Measurements from ENCODE around the gene MDM1. TPM values are rescaled to one million over a fixed set of nuclear protein-coding genes. Genes with fewer than 3 reads are reported as not detected.

The MDM1 gene
- total and polyA plus RNA-seq, 2 donors, result 27.6 to 28.5 TPM

DNA sequence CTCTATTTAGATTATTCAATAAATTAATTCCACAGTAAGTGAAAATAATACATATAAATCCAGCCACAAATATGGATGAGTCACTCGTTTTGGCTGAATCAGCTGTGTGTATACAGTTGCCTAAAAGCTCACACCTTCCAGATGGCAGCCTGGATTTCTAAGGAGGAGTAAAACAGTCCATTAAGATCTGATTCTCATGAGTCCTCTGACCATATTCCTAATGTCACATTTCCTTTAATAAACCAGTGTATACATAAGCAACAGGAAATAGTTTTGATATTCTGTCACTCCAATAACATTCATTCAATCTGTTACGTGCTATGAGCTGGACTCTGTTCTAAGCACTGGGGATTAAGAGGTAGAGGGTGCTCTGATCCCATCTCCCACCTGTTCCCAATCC lies 21.8 kb downstream of the MDM1 start:
- no peaks in the 10 kb centered on the region for H3K4me1 ChIP-seq (ENCODE audit: control insufficient read depth in 2 of 2, insufficient read depth in 2 of 2, low read length in 2 of 2)
- H3K27me3 ChIP-seq (ENCODE audit: control insufficient read depth in 2 of 2, insufficient read depth in 1 of 2, low read length in 1 of 2), result no peaks in the 10 kb centered on the region
- H3K27ac ChIP-seq (ENCODE audit: low read depth in 1 of 2, low read length in 1 of 2), result no peak overlapping the region
- H3K4me3 ChIP-seq (ENCODE audit: low read length in 2 of 2), result no peak overlapping the region
- no peak for DNase-seq (ENCODE audit: low read depth in 6 of 9, low spot score in 9 of 9)
- peaks cover 50 to 69% of the 10 kb centered on the region in 2 donors for H3K36me3 ChIP-seq (ENCODE audit: control insufficient read depth in 2 of 2, insufficient read depth in 2 of 2, low read length in 1 of 2)
- 93% methylated on average over 2 of the region's 2 CpGs for WGBS
- no peaks in the 10 kb centered on the region for H3K9me3 ChIP-seq (ENCODE audit: control insufficient read depth in 2 of 2, insufficient read depth in 1 of 2, low read length in 1 of 2)

DNA sequence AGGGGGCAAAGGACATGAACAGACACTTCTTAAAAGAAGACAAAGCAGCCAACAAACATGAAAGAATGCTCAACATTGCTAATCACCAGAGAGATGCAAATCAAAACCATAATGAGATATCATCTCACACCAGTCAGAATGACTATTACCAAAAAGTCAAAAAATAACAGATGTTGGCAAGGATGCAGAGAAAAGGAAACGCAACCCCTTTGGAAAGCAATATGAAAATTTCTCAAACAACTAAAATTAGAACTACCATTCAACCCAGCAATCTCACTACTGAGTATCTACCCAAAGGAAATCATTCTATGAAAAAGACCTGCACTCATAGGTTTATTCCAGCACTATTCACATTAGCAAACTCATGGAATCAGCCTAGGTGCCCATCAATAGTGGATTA lies 25.6 kb downstream of the MDM1 start:
- Histone ChIP-seq H3K4me3 (ENCODE audit: low read length in 2 of 2) (no peak overlapping the region), H3K27me3 (ENCODE audit: control insufficient read depth in 2 of 2, insufficient read depth in 1 of 2, low read length in 1 of 2) (no peaks in the 10 kb centered on the region), H3K27ac (ENCODE audit: low read depth in 1 of 2, low read length in 1 of 2) (no peak overlapping the region), H3K36me3 (ENCODE audit: control insufficient read depth in 2 of 2, insufficient read depth in 2 of 2, low read length in 1 of 2) (peaks cover 37 to 60% of the 10 kb centered on the region in 2 donors), H3K4me1 (ENCODE audit: control insufficient read depth in 2 of 2, insufficient read depth in 2 of 2, low read length in 2 of 2) (no peaks in the 10 kb centered on the region), H3K9me3 (ENCODE audit: control insufficient read depth in 2 of 2, insufficient read depth in 1 of 2, low read length in 1 of 2) (no peaks in the 10 kb centered on the region)
- DNase-seq (ENCODE audit: low read depth in 6 of 9, low spot score in 9 of 9), result no peak
- WGBS, result 97% methylated on average over 1 of the region's 1 CpG

DNA sequence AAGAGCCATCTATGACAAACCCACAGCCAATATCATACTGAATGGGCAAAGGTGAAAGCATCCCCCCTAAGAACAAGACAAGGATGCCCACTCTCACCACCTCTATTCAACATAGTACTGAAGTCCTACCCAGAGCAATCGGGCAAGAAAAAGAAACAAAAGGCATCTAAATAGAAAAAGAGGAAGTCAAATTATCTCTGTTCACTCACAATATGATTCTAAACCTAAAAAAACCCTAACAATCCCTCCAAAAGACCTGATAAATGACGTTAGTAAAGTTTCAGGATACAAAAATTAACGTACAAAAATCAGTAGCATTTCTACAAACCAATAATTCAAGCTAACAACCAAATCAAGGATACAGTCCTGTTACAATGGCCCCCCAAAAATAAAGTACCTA lies 26.9 kb downstream of the MDM1 start:
- DNase-seq (ENCODE audit: low read depth in 6 of 9, low spot score in 9 of 9), result no peak
- H3K36me3 ChIP-seq (ENCODE audit: control insufficient read depth in 2 of 2, insufficient read depth in 2 of 2, low read length in 1 of 2), result peaks cover 24 to 51% of the 10 kb centered on the region in 2 donors
- WGBS, result 93% methylated on average over 3 of the region's 3 CpGs
- H3K4me3 ChIP-seq (ENCODE audit: low read length in 2 of 2), result no peak overlapping the region
- no peaks in the 10 kb centered on the region for H3K27me3 ChIP-seq (ENCODE audit: control insufficient read depth in 2 of 2, insufficient read depth in 1 of 2, low read length in 1 of 2)
- H3K9me3 ChIP-seq (ENCODE audit: control insufficient read depth in 2 of 2, insufficient read depth in 1 of 2, low read length in 1 of 2), result no peaks in the 10 kb centered on the region
- H3K27ac ChIP-seq (ENCODE audit: low read depth in 1 of 2, low read length in 1 of 2), result no peak overlapping the region
- no peaks in the 10 kb centered on the region for H3K4me1 ChIP-seq (ENCODE audit: control insufficient read depth in 2 of 2, insufficient read depth in 2 of 2, low read length in 2 of 2)

DNA sequence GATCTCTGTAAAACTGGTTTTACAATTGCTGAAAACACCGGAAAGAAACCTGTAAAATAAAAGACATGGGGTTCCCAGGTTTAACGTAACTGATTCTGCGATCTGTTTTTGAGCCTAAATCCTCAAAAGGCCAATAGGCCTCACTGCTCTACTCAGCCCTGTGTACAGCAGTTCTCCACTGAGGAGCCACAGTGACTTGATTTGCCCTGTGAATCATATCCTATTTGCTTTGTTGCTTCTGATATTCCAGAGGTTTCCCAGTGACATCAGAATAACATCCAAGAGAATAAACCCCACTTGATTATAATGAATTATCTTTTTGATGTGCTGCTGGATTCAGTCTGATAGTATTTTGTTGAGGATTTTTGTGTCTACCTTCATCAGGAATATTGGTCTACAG lies 27.5 kb downstream of the MDM1 start:
- Histone ChIP-seq H3K4me3 (ENCODE audit: low read length in 2 of 2) (no peak overlapping the region), H3K9me3 (ENCODE audit: control insufficient read depth in 2 of 2, insufficient read depth in 1 of 2, low read length in 1 of 2) (no peaks in the 10 kb centered on the region), H3K27me3 (ENCODE audit: control insufficient read depth in 2 of 2, insufficient read depth in 1 of 2, low read length in 1 of 2) (no peaks in the 10 kb centered on the region), H3K27ac (ENCODE audit: low read depth in 1 of 2, low read length in 1 of 2) (no peak overlapping the region), H3K4me1 (ENCODE audit: control insufficient read depth in 2 of 2, insufficient read depth in 2 of 2, low read length in 2 of 2) (no peaks in the 10 kb centered on the region), H3K36me3 (ENCODE audit: control insufficient read depth in 2 of 2, insufficient read depth in 2 of 2, low read length in 1 of 2) (peaks cover 18 to 48% of the 10 kb centered on the region in 2 donors)
- WGBS, result over 99% methylated on average over 3 of the region's 3 CpGs
- DNase-seq (ENCODE audit: low read depth in 6 of 9, low spot score in 9 of 9), result no peak

DNA sequence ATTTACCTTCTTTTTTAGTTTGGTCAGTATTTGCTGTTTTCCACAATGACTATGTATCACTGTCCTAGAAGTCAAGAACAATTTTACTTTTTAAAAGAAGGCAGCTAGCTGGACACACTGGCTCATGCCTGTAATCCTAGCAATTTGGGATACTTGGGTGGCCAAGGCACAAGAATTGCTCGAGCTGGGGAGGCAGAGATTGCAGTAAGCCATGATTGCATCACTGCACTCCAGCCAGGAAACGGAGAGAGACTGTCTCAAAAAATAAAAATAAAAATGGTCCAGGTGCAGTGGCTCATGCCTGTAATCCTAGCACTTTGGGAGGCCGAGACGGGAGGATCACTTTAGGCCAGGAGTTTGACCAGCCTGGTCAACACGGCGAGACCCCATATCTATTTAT lies 28.3 kb downstream of the MDM1 start:
- Histone ChIP-seq H3K36me3 (ENCODE audit: control insufficient read depth in 2 of 2, insufficient read depth in 2 of 2, low read length in 1 of 2) (peaks cover 13 to 41% of the 10 kb centered on the region in 2 donors), H3K4me1 (ENCODE audit: control insufficient read depth in 2 of 2, insufficient read depth in 2 of 2, low read length in 2 of 2) (no peaks in the 10 kb centered on the region), H3K27ac (ENCODE audit: low read depth in 1 of 2, low read length in 1 of 2) (no peak overlapping the region), H3K4me3 (ENCODE audit: low read length in 2 of 2) (no peak overlapping the region), H3K9me3 (ENCODE audit: control insufficient read depth in 2 of 2, insufficient read depth in 1 of 2, low read length in 1 of 2) (no peaks in the 10 kb centered on the region), H3K27me3 (ENCODE audit: control insufficient read depth in 2 of 2, insufficient read depth in 1 of 2, low read length in 1 of 2) (no peaks in the 10 kb centered on the region)
- WGBS, result 95% methylated on average over 6 of the region's 6 CpGs
- no peak for DNase-seq (ENCODE audit: low read depth in 6 of 9, low spot score in 9 of 9)

- H3K27me3 ChIP-seq (ENCODE audit: control insufficient read depth in 2 of 2, insufficient read depth in 1 of 2, low read length in 1 of 2), result no peaks in the 10 kb centered on the region
- no peak overlapping the region for H3K27ac ChIP-seq (ENCODE audit: low read depth in 1 of 2, low read length in 1 of 2)
- 92% methylated on average over 4 of the region's 4 CpGs for WGBS
- H3K4me1 ChIP-seq (ENCODE audit: control insufficient read depth in 2 of 2, insufficient read depth in 2 of 2, low read length in 2 of 2), result no peaks in the 10 kb centered on the region
- no peaks in the 10 kb centered on the region for H3K9me3 ChIP-seq (ENCODE audit: control insufficient read depth in 2 of 2, insufficient read depth in 1 of 2, low read length in 1 of 2)
- H3K4me3 ChIP-seq (ENCODE audit: low read length in 2 of 2), result no peak overlapping the region
- peaks cover 8 to 27% of the 10 kb centered on the region in 2 donors for H3K36me3 ChIP-seq (ENCODE audit: control insufficient read depth in 2 of 2, insufficient read depth in 2 of 2, low read length in 1 of 2)
- no peak for DNase-seq (ENCODE audit: low read depth in 6 of 9, low spot score in 9 of 9)
Observed at GRCh38 chr12:68297929-68298328, 34.2 kb downstream of the MDM1 start.

DNA sequence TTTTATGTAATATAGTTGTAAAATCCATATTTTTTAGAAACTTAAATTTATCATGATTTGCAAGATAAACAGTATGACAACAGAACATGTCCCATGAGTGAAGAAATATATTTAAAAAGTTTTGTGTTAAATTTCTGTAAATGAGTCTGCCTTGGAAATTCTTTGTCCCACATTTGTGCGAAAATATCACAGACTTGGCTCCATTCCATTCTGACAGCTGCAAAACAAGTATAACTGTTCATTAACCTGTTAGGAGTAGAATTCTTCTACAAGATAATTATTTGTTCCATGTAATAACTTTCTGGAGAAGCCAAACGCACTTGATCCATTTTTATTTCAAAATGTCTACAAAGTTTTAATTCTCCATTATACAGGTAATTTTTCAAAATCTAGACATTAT lies 37.9 kb downstream of the MDM1 start:
- Histone ChIP-seq H3K9me3 (ENCODE audit: control insufficient read depth in 2 of 2, insufficient read depth in 1 of 2, low read length in 1 of 2) (no peaks in the 10 kb centered on the region), H3K4me3 (ENCODE audit: low read length in 2 of 2) (no peak overlapping the region), H3K27me3 (ENCODE audit: control insufficient read depth in 2 of 2, insufficient read depth in 1 of 2, low read length in 1 of 2) (no peaks in the 10 kb centered on the region), H3K27ac (ENCODE audit: low read depth in 1 of 2, low read length in 1 of 2) (no peak overlapping the region), H3K4me1 (ENCODE audit: control insufficient read depth in 2 of 2, insufficient read depth in 2 of 2, low read length in 2 of 2) (no peaks in the 10 kb centered on the region), H3K36me3 (ENCODE audit: control insufficient read depth in 2 of 2, insufficient read depth in 2 of 2, low read length in 1 of 2) (peaks cover 8 to 16% of the 10 kb centered on the region in 2 donors)
- WGBS, result 95% methylated on average over 2 of the region's 2 CpGs
- no peak for DNase-seq (ENCODE audit: low read depth in 6 of 9, low spot score in 9 of 9)

DNA sequence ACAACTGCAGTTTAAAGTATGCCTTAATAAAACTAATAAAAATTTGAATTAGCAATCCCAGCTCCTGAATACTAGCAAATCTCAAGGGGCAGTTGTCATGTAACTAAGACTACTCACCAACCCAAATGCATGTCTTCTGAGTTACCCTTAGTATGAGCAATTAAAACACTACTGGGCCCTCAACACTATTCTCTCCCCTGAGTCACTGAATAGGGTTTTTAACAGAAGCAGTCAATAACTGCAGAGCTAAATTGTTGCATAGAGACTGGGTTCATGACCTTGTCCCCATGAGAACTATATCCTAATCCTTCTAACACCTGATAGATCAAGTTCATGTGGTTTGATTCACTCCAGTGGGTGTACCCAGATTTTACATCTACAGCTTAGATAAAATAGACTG lies 38.8 kb downstream of the MDM1 start:
- no peak for DNase-seq (ENCODE audit: low read depth in 6 of 9, low spot score in 9 of 9)
- Histone ChIP-seq H3K27me3 (ENCODE audit: control insufficient read depth in 2 of 2, insufficient read depth in 1 of 2, low read length in 1 of 2) (no peaks in the 10 kb centered on the region), H3K4me1 (ENCODE audit: control insufficient read depth in 2 of 2, insufficient read depth in 2 of 2, low read length in 2 of 2) (no peaks in the 10 kb centered on the region), H3K36me3 (ENCODE audit: control insufficient read depth in 2 of 2, insufficient read depth in 2 of 2, low read length in 1 of 2) (peaks cover 5 to 11% of the 10 kb centered on the region in 2 donors), H3K27ac (ENCODE audit: low read depth in 1 of 2, low read length in 1 of 2) (no peak overlapping the region), H3K4me3 (ENCODE audit: low read length in 2 of 2) (no peak overlapping the region), H3K9me3 (ENCODE audit: control insufficient read depth in 2 of 2, insufficient read depth in 1 of 2, low read length in 1 of 2) (no peaks in the 10 kb centered on the region)

GRCh38 chr12:68292151-68292943 lies 39.8 kb downstream of the MDM1 start:
- no peak overlapping the region for H3K4me3 ChIP-seq (ENCODE audit: low read length in 2 of 2)
- no peaks in the 10 kb centered on the region for H3K9me3 ChIP-seq (ENCODE audit: control insufficient read depth in 2 of 2, insufficient read depth in 1 of 2, low read length in 1 of 2)
- H3K27me3 ChIP-seq (ENCODE audit: control insufficient read depth in 2 of 2, insufficient read depth in 1 of 2, low read length in 1 of 2), result no peaks in the 10 kb centered on the region
- peaks cover 0 to 9% of the 10 kb centered on the region in 2 donors for H3K36me3 ChIP-seq (ENCODE audit: control insufficient read depth in 2 of 2, insufficient read depth in 2 of 2, low read length in 1 of 2)
- DNase-seq (ENCODE audit: low read depth in 6 of 9, low spot score in 9 of 9), result no peak
- no peak overlapping the region for H3K27ac ChIP-seq (ENCODE audit: low read depth in 1 of 2, low read length in 1 of 2)
- H3K4me1 ChIP-seq (ENCODE audit: control insufficient read depth in 2 of 2, insufficient read depth in 2 of 2, low read length in 2 of 2), result no peaks in the 10 kb centered on the region
- WGBS, result 97% methylated on average over 9 of the region's 9 CpGs

All from thymus (tissue), 11 donors.